ENCODE data around the gene IMPG2. TPM values are rescaled to one million over a fixed set of nuclear protein-coding genes. Genes with fewer than 3 reads are reported as not detected.

IMPG2 gene
- total RNA-seq, 2 experiments from 2014 or later, result 0.03 TPM; not detected in 1

GRCh38 chr3:101251441-101251840 lies 68.9 kb downstream of the IMPG2 start:
- no TSS peak for BruUV-seq (replicated peaks)
- Histone ChIP-seq H3K4me1 (ENCODE audit: insufficient read depth, low read length, poor library complexity, severe bottlenecking) (no peaks in the 10 kb centered on the region), H3K36me3 (ENCODE audit: insufficient read depth, low read length) (no peaks in the 10 kb centered on the region), H3K79me2 (ENCODE audit: insufficient read depth, low read depth, low read length) (no peaks in the 10 kb centered on the region), H4K20me1 (ENCODE audit: insufficient read depth, low read length) (no peaks in the 10 kb centered on the region), H3K4me3 (ENCODE audit: low read depth, low read length, poor library complexity, severe bottlenecking) (no peak overlapping the region), H2AFZ (ENCODE audit: low read length) (no peak overlapping the region), H3K27ac (ENCODE audit: low read depth, low read length, poor library complexity, severe bottlenecking) (no peak overlapping the region), H3K9me3 (ENCODE audit: low read length) (no peaks in the 10 kb centered on the region), H3K4me2 (ENCODE audit: low read length) (no peak overlapping the region), H3K9me2 (ENCODE audit: insufficient read depth, low read length) (no peaks in the 10 kb centered on the region)
- no peak for TF ChIP-seq EZH2phosphoT487 (IDR thresholded peaks at IDR 0.05; ENCODE audit: borderline replicate concordance, low read depth, low read length)
- TF ChIP-seq CTCF (conservative IDR thresholded peaks at IDR 0.05; ENCODE audit: low read length), result no peak
- no peak for DNase-seq (ENCODE audit: low spot score)
- intact Hi-C loops (cut with micrococcal nuclease; ENCODE audit: unreplicated experiment), result no loop called here
- POLR2A ChIA-PET, result interaction anchor here (0.6 to 0.9 kb wide), 3 partner anchors 10 to 46 kb away, joined by 3 to 4 read pairs (median 3); no protein-coding TSS in a partner anchor
- CTCF ChIA-PET (ENCODE audit: unreplicated experiment), result no interaction called here

- BruUV-seq (replicated peaks), result no TSS peak
Observed at GRCh38 chr3:101249522-101249921, 70.9 kb downstream of the IMPG2 start.

More at GRCh38 chr3:101249522-101249921, 70.9 kb downstream of the IMPG2 start:
- TF ChIP-seq CTCF (conservative IDR thresholded peaks at IDR 0.05; ENCODE audit: low read length), result no peak
- no peak for TF ChIP-seq EZH2phosphoT487 (IDR thresholded peaks at IDR 0.05; ENCODE audit: borderline replicate concordance, low read depth, low read length)
- ChIA-PET POLR2A (no interaction called here), CTCF (ENCODE audit: unreplicated experiment) (no interaction called here)
- Histone ChIP-seq H3K27ac (ENCODE audit: low read depth, low read length, poor library complexity, severe bottlenecking) (no peak overlapping the region), H2AFZ (ENCODE audit: low read length) (no peak overlapping the region), H3K36me3 (ENCODE audit: insufficient read depth, low read length) (no peaks in the 10 kb centered on the region), H3K79me2 (ENCODE audit: insufficient read depth, low read depth, low read length) (no peaks in the 10 kb centered on the region), H3K4me1 (ENCODE audit: insufficient read depth, low read length, poor library complexity, severe bottlenecking) (no peaks in the 10 kb centered on the region), H3K9me3 (ENCODE audit: low read length) (no peaks in the 10 kb centered on the region), H4K20me1 (ENCODE audit: insufficient read depth, low read length) (no peaks in the 10 kb centered on the region), H3K9me2 (ENCODE audit: insufficient read depth, low read length) (no peaks in the 10 kb centered on the region), H3K4me3 (ENCODE audit: low read depth, low read length, poor library complexity, severe bottlenecking) (no peak overlapping the region), H3K4me2 (ENCODE audit: low read length) (no peak overlapping the region)
- intact Hi-C loops (cut with micrococcal nuclease; ENCODE audit: unreplicated experiment), result no loop called here
- no peak for DNase-seq (ENCODE audit: low spot score)

All from OCI-LY7 (cell line).